HUES6 (cell line): ENCODE results near the gene COPRS.
"Not testable (repeated sequence)": the region's sequence is repeated elsewhere in the genome, so short reads cannot be mapped to it uniquely, and the experiment has no call there.

Experiments
- H3K27ac ChIP-seq: 2 replicates; pipeline ENCODE4 v1.7.0; 2013; ENCODE audit warnings: low read depth, mild to moderate bottlenecking, low read length, inconsistent platforms
- H3K27me3 ChIP-seq: 2 replicates; pipeline ENCODE4 v1.6.1; 2013; ENCODE audit warnings: low read length; ENCODE audit not compliant: control insufficient read depth, insufficient read depth
- H3K36me3 ChIP-seq: 2 replicates; pipeline ENCODE4 v1.6.1; 2013; ENCODE audit warnings: low read length; ENCODE audit not compliant: control insufficient read depth, insufficient read depth
- H3K4me1 ChIP-seq: 2 replicates; pipeline ENCODE4 v1.6.1; 2013; ENCODE audit warnings: low read length; ENCODE audit not compliant: control insufficient read depth, insufficient read depth
- H3K4me3 ChIP-seq: 2 replicates; pipeline ENCODE4 v1.5.1; 2013; ENCODE audit warnings: low read depth, low read length
- H3K9ac ChIP-seq: one replicate; pipeline ENCODE4 v1.6.1; 2013; ENCODE audit warnings: mild to moderate bottlenecking, low read length
- H3K9me3 ChIP-seq: 2 replicates; pipeline ENCODE4 v1.6.1; 2013; ENCODE audit warnings: low read depth, low read length; ENCODE audit not compliant: control insufficient read depth, insufficient read depth

Gene COPRS

GRCh38 chr17:31828955-31829354, 30.1 kb downstream of the COPRS start:
- not testable (repeated sequence) for H3K36me3 ChIP-seq, H3K27ac ChIP-seq, H3K9me3 ChIP-seq, H3K27me3 ChIP-seq, H3K9ac ChIP-seq, H3K4me1 ChIP-seq, H3K4me3 ChIP-seq

- Histone ChIP-seq H3K27me3 (no peaks in the 10 kb centered on the region), H3K27ac (no peak overlapping the region), H3K9ac (no peak overlapping the region), H3K4me3 (no peak overlapping the region), H3K9me3 (no peaks in the 10 kb centered on the region), H3K4me1 (no peaks in the 10 kb centered on the region), H3K36me3 (no peaks in the 10 kb centered on the region)
Observed at GRCh38 chr17:31825961-31826691, 32.9 kb downstream of the COPRS start.

DNA sequence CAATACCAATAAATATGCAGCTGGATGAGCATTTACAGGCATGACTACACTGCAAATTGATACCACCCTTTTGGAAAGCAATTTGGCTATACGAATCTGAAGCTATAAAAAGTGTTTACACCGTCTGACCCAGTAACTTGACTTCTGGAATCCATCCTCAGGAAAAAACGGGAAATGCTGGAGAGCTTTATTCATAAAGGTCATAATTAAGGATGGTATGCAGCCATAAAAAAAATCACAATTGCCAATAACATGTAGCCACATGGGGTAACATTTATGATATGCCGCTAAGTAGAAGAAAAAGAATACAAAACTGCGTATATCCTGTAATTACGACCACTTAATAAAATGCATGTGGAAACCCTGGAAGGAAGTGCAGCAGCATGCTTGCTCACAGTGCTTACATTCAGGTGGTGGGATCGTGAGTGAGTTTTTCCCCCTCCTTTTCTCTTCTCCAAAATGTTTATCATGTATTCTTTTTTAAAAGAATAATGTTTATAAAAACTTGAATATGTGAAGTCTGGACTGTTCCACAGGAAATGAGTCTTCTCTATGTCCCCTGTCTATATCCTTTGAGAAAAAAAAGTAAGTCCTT, 34.2 kb downstream of the COPRS start:
- Histone ChIP-seq H3K36me3 (no peaks in the 10 kb centered on the region), H3K27ac (no peak overlapping the region), H3K27me3 (no peaks in the 10 kb centered on the region), H3K4me3 (no peak overlapping the region), H3K9me3 (no peaks in the 10 kb centered on the region), H3K9ac (no peak overlapping the region), H3K4me1 (no peaks in the 10 kb centered on the region)

DNA sequence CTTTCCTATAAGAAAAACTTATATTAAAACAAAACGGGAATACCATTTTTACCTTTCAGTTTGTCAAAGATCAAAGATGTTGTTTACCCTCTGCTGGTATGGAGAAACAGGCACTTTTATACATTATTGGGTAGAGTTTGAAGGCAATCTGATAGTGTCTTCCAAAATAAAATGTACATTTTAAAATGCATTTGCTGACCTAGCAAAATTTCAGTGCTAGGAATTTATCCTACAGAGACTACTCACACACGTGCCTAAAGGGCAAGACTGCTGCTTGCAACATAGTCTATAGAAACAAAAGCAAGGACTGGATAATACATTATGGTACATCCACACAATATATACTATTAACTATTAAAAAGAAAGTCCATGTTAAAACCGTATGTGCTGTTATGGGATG, 36.0 kb downstream of the COPRS start:
- Histone ChIP-seq H3K4me1 (no peaks in the 10 kb centered on the region), H3K36me3 (no peaks in the 10 kb centered on the region), H3K9me3 (no peaks in the 10 kb centered on the region), H3K27me3 (no peaks in the 10 kb centered on the region), H3K4me3 (no peak overlapping the region), H3K9ac (no peak overlapping the region), H3K27ac (no peak overlapping the region)

DNA sequence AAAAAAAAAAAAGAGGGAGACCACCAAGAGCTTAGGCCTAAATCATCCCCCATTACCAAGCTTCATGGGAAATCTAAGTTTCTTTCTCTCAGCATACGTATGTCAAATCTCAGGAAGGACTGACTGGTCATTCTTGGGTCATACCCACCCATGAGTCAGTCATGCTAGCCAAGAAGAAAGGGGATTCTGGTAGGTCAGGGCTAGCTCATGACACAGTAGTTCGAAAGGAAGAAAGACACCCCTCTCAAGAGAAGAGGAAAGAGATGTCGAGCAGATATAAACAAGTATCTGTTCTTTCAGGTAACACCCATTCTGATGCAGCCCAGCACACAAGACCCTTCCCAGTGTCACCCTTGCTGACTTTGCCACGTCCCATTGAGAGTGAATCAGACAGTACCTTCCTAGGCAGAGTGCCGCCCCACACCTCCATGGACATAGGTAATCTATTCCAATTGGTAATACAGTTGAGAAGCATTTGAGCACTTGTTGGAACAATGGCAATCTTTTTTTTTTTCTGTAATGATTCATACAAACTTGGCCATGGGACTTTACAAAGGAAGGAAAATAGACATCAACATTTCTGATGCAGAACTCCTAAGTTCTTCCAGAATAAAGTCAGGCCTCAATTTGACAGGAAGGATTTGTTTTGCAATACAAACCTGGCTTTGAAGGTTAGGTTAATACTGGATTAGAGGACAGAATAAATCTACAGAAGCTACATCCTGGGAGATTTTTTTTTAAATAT, 38.2 kb downstream of the COPRS start:
- no peak overlapping the region for H3K4me3 ChIP-seq
- no peaks in the 10 kb centered on the region for H3K4me1 ChIP-seq
- H3K27ac ChIP-seq = no peak overlapping the region
- H3K36me3 ChIP-seq = no peaks in the 10 kb centered on the region
- no peaks in the 10 kb centered on the region for H3K9me3 ChIP-seq
- H3K27me3 ChIP-seq = no peaks in the 10 kb centered on the region
- H3K9ac ChIP-seq = no peak overlapping the region

DNA sequence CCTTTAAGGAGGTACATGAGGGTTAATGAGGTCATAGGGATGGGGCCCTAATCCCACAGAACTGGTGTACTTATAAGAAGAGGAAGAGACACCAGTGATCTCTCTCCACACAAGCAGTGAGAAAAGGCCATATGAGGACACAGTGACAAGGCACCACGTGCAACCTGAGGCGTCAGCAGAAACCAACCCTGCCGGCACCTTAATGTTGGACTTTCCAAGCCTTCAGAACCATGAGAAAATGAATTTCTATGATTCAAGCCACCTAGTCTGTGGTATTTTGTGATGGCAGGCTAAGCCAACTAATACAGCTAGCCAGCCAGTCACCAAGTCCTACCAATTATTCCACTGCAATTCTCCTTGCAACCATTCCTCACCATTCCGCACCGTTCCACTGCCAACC, 39.5 kb downstream of the COPRS start:
- Histone ChIP-seq H3K4me1 (no peaks in the 10 kb centered on the region), H3K36me3 (no peaks in the 10 kb centered on the region), H3K9me3 (no peaks in the 10 kb centered on the region), H3K9ac (no peak overlapping the region), H3K27ac (no peak overlapping the region), H3K27me3 (no peaks in the 10 kb centered on the region), H3K4me3 (no peak overlapping the region)

GRCh38 chr17:31818863-31819262, 40.2 kb downstream of the COPRS start:
- H3K36me3 ChIP-seq, H3K27ac ChIP-seq, H3K4me1 ChIP-seq, H3K9ac ChIP-seq, H3K9me3 ChIP-seq, H3K27me3 ChIP-seq, H3K4me3 ChIP-seq: not testable (repeated sequence)

GRCh38 chr17:31815212-31815730, 43.8 kb downstream of the COPRS start:
- H3K4me3 ChIP-seq = no peak overlapping the region
- no peaks in the 10 kb centered on the region for H3K36me3 ChIP-seq
- no peak overlapping the region for H3K27ac ChIP-seq
- no peaks in the 10 kb centered on the region for H3K4me1 ChIP-seq
- H3K9me3 ChIP-seq = no peaks in the 10 kb centered on the region
- no peaks in the 10 kb centered on the region for H3K27me3 ChIP-seq
- no peak overlapping the region for H3K9ac ChIP-seq

DNA sequence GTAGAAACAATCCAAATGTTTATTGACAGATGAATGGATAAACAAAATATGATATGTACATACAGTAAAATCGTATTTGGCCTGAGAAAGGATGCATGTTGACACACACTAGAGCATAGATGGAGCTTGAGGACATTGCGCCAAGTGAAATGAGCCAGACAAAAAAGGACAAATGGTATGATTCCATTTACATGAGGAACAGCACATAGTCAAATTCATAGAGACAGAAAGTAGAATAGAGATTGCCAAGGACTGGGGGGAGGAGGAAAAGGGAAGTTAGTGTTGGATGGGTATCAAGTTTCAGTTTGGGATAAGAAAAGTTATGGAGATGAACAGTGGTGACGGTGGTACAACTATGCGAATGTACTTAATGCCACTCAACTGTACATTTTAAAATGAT, 47.9 kb downstream of the COPRS start:
- no peaks in the 10 kb centered on the region for H3K4me1 ChIP-seq
- H3K36me3 ChIP-seq = no peaks in the 10 kb centered on the region
- no peak overlapping the region for H3K9ac ChIP-seq
- H3K9me3 ChIP-seq = 0 out of 2 replicates have a peak, but pooled peaks cover 5% of the 10 kb centered on the region
- H3K4me3 ChIP-seq = no peak overlapping the region
- H3K27ac ChIP-seq = no peak overlapping the region
- H3K27me3 ChIP-seq = no peaks in the 10 kb centered on the region

DNA sequence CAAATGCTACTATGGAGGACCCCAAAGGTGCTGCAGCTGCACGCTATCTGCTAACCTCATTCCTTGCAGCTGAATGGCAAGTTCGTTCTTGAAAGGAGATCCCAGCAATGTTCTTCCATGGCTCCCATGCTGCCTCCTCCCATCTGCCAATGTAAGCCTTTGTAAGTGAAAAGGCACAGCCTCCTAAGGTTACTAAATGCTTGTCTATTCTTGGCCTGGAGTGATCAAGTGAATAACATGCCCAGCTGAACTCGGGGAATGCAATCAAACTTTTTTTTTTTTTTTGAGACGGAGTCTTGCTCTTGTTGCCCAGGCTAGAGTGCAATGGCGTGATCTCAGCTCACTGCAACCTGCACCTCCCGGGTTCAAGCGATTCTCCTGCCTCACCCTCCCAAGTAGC, 49.2 kb downstream of the COPRS start:
- not testable (repeated sequence) for H3K27ac ChIP-seq, H3K36me3 ChIP-seq, H3K9ac ChIP-seq, H3K4me1 ChIP-seq, H3K27me3 ChIP-seq, H3K9me3 ChIP-seq, H3K4me3 ChIP-seq

DNA sequence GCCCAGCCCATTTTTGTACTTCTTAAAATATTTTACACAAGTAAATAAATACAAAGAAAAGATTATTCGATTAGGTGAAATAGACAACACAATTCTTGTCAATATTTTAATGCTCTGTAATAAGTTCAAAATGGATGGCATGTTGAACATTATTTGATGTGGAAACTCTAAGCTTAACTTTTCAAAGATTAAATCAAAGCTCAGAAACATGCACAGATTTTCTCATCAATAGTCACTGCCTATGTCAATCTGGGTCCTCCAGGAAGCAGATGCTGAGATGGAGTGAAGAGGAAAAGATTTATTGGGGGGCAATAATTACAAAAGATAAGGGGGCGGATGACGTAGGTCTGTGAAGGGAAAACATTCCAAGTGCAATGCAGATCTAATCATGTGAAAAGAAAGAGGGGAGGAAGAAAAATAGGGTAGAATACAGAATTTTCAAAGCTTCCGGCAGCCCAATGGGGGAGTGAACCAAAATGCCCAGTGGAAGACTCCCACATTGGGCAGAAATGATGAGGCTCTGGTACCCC, 50.5 kb downstream of the COPRS start:
- Histone ChIP-seq H3K27me3 (no peaks in the 10 kb centered on the region), H3K36me3 (no peaks in the 10 kb centered on the region), H3K4me3 (no peak overlapping the region), H3K27ac (no peak overlapping the region), H3K9me3 (0 out of 2 replicates have a peak, but pooled peaks cover 5% of the 10 kb centered on the region), H3K9ac (no peak overlapping the region), H3K4me1 (no peaks in the 10 kb centered on the region)
